M059J (cell line): ENCODE measurements around the gene PATJ. TPM values are rescaled to one million over a fixed set of nuclear protein-coding genes. Genes with fewer than 3 reads are reported as not detected.
A peak's percentile ranks its signal among the peaks of the same experiment; 100 is the strongest.

ENCODE experiments used
- DNase-seq: peaks from one replicate; pipeline ENCODE4 v3.0.0-alpha.2; 2012; ENCODE audit warnings: low read depth
- total RNA-seq: library from RNA; depleted of rRNA; stranded (reverse); fragments of >200 nt; shearing (Covaris generic); gene quantifications from 2 replicates; pipeline ENCODE4 v1.2.3, GENCODE V29; 2014

Gene PATJ
- total RNA-seq, 1 experiment from 2014 or later = 18.0 TPM

- no peak for DNase-seq
These were observed 238.3 kb downstream of the PATJ start for GRCh38 chr1:61980561-61980960.

GRCh38 chr1:61981870-61982660 lies 239.8 kb downstream of the PATJ start:
- DNase-seq = no peak

- DNase-seq = no peak
These were observed 241.0 kb downstream of the PATJ start for GRCh38 chr1:61983236-61983635.

- no peak for DNase-seq
These were observed 250.0 kb downstream of the PATJ start for GRCh38 chr1:61992257-61992656.

GRCh38 chr1:61993331-61993961 lies 251.2 kb downstream of the PATJ start:
- peak; percentile 86 for DNase-seq

GRCh38 chr1:61995641-61996040 lies 253.4 kb downstream of the PATJ start:
- DNase-seq = no peak

GRCh38 chr1:61997123-61997522 lies 254.8 kb downstream of the PATJ start:
- DNase-seq = no peak

DNA sequence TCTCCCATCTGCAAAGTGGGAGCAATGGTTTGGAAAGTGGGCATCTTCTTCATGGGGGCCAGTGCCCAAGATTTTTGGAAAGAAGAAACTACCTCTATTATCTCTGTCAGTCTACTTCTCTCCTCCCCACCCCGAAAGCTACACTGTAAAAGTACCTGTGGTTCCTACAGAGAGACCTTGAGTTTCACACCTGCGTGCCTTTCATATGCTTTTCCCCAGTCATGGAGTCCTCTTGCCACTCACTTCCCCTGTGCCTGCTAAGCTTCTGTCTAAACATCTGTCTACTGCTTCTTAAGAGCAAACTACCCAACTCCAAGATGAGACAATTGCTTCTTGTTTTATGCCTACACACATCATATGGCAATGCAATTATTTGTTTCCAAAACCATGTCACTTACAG lies 261.5 kb downstream of the PATJ start:
- DNase-seq = no peak

DNA sequence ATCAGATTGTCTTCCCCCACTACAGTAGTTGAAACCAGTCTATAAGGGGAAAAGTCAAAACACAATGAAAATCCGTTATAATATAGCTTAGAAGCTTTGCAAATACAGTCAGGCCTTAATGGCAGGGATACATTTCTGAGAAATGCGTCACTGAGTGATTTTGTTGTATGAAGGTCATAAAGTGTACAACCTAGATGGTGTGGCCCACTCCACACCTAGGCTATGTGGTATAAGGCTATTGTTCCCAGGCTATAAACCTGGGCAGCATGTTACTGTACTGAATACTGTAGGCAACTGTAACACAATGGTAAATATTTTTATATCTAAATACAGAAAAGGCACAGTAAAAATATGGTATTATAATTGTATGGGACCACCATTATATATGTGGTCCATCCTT lies 264.4 kb downstream of the PATJ start:
- DNase-seq = no peak

- DNase-seq = no peak
These were observed 268.7 kb downstream of the PATJ start for GRCh38 chr1:62011006-62011405.

DNA sequence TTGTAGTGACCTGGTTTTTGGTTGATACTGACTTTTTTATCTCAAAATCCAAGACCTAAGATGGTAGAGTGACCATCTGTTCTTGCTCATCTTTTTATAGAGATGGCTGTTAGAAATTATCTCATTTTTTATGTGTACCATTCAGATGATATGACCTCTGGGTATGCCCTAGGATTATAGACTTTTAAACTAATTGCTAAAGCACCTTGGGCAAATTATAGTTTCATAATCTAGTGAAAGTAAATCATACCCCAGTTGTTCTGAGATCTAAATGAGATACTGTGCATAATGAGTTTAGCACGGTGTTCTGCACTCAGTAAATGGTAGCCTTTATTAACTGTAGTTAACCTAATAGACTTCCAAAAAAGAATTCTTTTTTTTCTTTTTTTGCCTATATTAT lies 269.8 kb downstream of the PATJ start:
- no peak for DNase-seq

GRCh38 chr1:62012836-62013235 lies 270.6 kb downstream of the PATJ start:
- DNase-seq = no peak

GRCh38 chr1:62013264-62013663 lies 271.0 kb downstream of the PATJ start:
- no peak for DNase-seq

- no peak for DNase-seq
These were observed 280.2 kb downstream of the PATJ start for GRCh38 chr1:62022382-62022983.

DNA sequence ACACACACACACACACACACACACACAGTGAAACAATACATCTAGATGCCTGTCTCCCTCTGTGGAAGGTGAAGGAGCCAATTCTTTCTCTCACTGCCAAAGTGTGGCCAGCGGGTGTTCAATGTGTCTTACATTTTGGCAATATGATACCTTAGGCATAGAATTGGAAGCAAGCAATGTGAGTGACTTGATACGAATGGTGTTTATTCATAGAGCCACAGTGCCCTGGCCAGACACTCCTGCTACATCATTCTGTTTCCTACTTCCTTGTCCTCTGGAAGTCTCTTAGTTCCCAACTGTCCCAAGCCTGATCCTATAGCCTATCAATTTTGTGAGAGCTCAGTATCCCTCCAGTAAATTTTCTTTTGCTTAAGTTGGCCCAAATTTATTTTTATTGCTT lies 282.4 kb downstream of the PATJ start:
- DNase-seq = no peak

DNA sequence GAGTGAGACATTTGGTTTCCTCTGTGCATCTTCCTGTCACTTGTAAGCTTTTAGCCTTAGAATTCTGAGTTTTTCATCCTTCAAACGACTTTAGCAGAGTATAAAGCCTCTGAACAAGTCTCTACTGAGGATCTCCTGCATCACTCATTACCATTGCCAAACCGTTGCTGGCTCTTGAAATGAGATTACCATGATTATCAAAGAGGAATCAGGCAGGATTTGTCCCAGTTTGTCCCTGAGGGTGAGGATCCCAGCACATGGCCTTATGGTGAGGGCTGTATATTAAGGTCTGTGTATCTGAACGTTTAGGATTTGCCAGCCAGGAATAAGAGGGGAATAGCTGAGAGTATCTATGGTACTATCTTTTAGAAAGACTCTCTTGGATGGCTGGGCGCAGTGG lies 282.9 kb downstream of the PATJ start:
- DNase-seq = no peak

- DNase-seq = no peak
These were observed 283.6 kb downstream of the PATJ start for GRCh38 chr1:62025892-62026291.

GRCh38 chr1:62029704-62030103 lies 287.4 kb downstream of the PATJ start:
- DNase-seq = no peak

- no peak for DNase-seq
These were observed 292.5 kb downstream of the PATJ start for GRCh38 chr1:62034790-62035189.

- no peak for DNase-seq
These were observed 295.0 kb downstream of the PATJ start for GRCh38 chr1:62037274-62037673.

DNA sequence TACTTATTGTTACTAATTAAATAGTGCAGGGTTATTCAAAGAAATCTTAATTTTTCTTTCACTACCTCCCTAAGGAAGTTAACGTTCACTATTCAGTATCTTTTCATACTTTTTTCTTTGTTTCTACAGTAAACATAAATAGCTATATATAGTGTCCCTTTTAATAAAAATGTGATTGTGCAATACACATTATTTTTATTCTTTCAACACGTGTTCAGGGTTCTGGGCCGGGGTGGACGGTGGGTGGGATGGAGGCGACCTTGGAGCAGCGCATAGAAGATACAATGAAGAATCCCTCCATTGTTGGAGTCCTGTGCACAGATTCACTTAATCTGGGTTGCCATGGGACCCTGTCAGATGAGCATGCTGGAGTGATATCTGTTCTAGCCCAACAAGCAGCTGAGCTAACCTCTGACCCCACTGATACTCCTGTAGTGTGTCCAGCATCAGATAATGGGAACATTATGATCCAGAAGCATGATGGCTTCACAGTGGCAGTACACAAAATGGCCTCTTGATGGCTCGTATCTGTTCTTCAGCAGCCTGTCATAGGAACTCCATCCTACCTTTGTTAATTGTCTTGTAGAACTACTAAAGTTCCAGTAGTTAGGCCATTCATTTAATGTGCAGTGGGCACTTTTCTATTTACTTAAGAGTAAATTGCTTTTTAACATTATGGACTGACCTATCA lies 296.5 kb downstream of the PATJ start:
- no peak for DNase-seq

GRCh38 chr1:62040450-62040849 lies 298.2 kb downstream of the PATJ start:
- DNase-seq = no peak

- no peak for DNase-seq
These were observed 298.7 kb downstream of the PATJ start for GRCh38 chr1:62040973-62041372.
